GM12892 (cell line): Measurements from ENCODE around the gene KDM6B.

Experiments used
- POLR2A ChIP-seq: IDR thresholded peaks from 2 replicates; pipeline ENCODE4 v1.6.1; 2011; ENCODE audit warnings: low read depth, low read length, control low read depth
- POLR2AphosphoS5 ChIP-seq: IDR thresholded peaks from 2 replicates; pipeline ENCODE4 v1.6.1; 2011; ENCODE audit warnings: low read depth, low read length, control low read depth
- TAF1 ChIP-seq: IDR thresholded peaks from 2 replicates; pipeline ENCODE4 v1.6.1; 2011; ENCODE audit warnings: low read depth, mild to moderate bottlenecking, control low read depth, low read length, borderline replicate concordance

GRCh38 chr17:7803981-7804380, 30.0 kb upstream of the KDM6B start:
- no peak for TF ChIP-seq POLR2A
- TF ChIP-seq POLR2AphosphoS5, result no peak
- no peak for TF ChIP-seq TAF1
